Measurements from ENCODE around the gene SMOC1. TPM values are rescaled to one million over a fixed set of nuclear protein-coding genes. Genes with fewer than 3 reads are reported as not detected.

The SMOC1 gene
- total and polyA plus RNA-seq, 9 of the 15 experiments (the other 6 are each of a cell fraction or from before 2014, with no cell fraction given) = 0.04 TPM; not detected in 8

DNA sequence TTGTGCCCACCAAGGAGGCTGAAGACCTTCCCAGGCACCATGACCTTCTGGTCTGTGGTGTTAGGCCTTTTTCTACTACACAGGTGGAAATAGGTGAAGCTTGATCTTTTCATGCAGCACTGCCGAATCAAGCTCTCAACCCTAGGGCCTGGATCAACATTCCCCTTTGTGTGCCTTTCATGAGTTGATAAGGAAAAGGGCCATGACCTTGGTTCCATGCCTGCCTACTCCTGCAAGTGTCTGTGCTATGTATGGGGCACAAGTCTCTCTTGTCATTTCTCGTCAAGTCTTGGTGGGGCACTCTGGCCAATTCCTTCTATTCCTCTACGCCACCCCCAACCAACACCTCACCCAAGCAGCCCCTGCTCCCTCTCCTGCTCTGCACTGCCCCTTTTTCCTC lies 155.0 kb downstream of the SMOC1 start (continued):
- TF ChIP-seq E2F8 (IDR thresholded peaks at IDR 0.05; ENCODE audit: low read depth, partially characterized antibody) (no peak), BRCA1 (IDR thresholded peaks at IDR 0.05) (no peak), BRCA1 (CRISPR knock-in tag; IDR thresholded peaks at IDR 0.05) (no peak), TSC22D4 (tag; IDR thresholded peaks at IDR 0.05) (no peak), ZNF436 (CRISPR knock-in tag; IDR thresholded peaks at IDR 0.05) (no peak)
- TF ChIP-seq, protein P1, sequence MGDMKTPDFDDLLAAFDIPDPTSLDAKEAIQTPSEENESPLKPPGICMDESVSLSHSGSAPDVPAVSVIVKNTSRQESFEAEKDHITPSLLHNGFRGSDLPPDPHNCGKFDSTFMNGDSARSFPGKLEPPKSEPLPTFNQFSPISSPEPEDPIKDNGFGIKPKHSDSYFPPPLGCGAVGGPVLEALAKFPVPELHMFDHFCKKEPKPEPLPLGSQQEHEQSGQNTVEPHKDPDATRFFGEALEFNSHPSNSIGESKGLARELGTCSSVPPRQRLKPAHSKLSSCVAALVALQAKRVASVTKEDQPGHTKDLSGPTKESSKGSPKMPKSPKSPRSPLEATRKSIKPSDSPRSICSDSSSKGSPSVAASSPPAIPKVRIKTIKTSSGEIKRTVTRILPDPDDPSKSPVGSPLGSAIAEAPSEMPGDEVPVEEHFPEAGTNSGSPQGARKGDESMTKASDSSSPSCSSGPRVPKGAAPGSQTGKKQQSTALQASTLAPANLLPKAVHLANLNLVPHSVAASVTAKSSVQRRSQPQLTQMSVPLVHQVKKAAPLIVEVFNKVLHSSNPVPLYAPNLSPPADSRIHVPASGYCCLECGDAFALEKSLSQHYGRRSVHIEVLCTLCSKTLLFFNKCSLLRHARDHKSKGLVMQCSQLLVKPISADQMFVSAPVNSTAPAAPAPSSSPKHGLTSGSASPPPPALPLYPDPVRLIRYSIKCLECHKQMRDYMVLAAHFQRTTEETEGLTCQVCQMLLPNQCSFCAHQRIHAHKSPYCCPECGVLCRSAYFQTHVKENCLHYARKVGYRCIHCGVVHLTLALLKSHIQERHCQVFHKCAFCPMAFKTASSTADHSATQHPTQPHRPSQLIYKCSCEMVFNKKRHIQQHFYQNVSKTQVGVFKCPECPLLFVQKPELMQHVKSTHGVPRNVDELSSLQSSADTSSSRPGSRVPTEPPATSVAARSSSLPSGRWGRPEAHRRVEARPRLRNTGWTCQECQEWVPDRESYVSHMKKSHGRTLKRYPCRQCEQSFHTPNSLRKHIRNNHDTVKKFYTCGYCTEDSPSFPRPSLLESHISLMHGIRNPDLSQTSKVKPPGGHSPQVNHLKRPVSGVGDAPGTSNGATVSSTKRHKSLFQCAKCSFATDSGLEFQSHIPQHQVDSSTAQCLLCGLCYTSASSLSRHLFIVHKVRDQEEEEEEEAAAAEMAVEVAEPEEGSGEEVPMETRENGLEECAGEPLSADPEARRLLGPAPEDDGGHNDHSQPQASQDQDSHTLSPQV (IDR thresholded peaks at IDR 0.05) = no peak
- TF ChIP-seq, protein P2, sequence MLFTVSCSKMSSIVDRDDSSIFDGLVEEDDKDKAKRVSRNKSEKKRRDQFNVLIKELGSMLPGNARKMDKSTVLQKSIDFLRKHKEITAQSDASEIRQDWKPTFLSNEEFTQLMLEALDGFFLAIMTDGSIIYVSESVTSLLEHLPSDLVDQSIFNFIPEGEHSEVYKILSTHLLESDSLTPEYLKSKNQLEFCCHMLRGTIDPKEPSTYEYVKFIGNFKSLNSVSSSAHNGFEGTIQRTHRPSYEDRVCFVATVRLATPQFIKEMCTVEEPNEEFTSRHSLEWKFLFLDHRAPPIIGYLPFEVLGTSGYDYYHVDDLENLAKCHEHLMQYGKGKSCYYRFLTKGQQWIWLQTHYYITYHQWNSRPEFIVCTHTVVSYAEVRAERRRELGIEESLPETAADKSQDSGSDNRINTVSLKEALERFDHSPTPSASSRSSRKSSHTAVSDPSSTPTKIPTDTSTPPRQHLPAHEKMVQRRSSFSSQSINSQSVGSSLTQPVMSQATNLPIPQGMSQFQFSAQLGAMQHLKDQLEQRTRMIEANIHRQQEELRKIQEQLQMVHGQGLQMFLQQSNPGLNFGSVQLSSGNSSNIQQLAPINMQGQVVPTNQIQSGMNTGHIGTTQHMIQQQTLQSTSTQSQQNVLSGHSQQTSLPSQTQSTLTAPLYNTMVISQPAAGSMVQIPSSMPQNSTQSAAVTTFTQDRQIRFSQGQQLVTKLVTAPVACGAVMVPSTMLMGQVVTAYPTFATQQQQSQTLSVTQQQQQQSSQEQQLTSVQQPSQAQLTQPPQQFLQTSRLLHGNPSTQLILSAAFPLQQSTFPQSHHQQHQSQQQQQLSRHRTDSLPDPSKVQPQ (CRISPR knock-in tag; IDR thresholded peaks at IDR 0.05; ENCODE audit: borderline replicate concordance) = no peak
